IPS DF 6.9 (cell line): ENCODE measurements around the gene PSMA2.

Experiments
- DNase-seq: peaks from one replicate; pipeline ENCODE4 v3.0.0-alpha.2; 2013; ENCODE audit warnings: low read depth, low spot score
- H3K27ac ChIP-seq: one replicate; pipeline ENCODE4 v1.5.1; 2013; ENCODE audit warnings: low read length, control low read depth
- H3K27me3 ChIP-seq: 2 replicates; pipeline ENCODE4 v1.6.1; 2013; ENCODE audit warnings: mild to moderate bottlenecking, low read length; ENCODE audit not compliant: control insufficient read depth, insufficient read depth
- H3K36me3 ChIP-seq: 2 replicates; pipeline ENCODE4 v1.6.1; 2013; ENCODE audit warnings: low read length; ENCODE audit not compliant: control insufficient read depth, insufficient read depth
- H3K4me1 ChIP-seq: 2 replicates; pipeline ENCODE4 v1.6.1; 2013; ENCODE audit warnings: low read length; ENCODE audit not compliant: control insufficient read depth, insufficient read depth
- H3K4me3 ChIP-seq: 2 replicates; pipeline ENCODE4 v1.5.1; 2013; ENCODE audit warnings: mild to moderate bottlenecking, low read length
- H3K9me3 ChIP-seq: 2 replicates; pipeline ENCODE4 v1.6.1; 2013; ENCODE audit warnings: low read length, inconsistent platforms; ENCODE audit not compliant: control insufficient read depth, insufficient read depth
- WGBS: extraction: QIAGEN DNeasy Blood & Tissue Kit; methylation state at CpG from one replicate; pipeline ENCODE4 v1.1.7; 2013; ENCODE audit warnings: mixed read lengths, missing lambda C conversion rate; ENCODE audit not compliant: insufficient read length, insufficient coverage; 5-methylcytosine and 5-hydroxymethylcytosine counted together

The PSMA2 gene

DNA sequence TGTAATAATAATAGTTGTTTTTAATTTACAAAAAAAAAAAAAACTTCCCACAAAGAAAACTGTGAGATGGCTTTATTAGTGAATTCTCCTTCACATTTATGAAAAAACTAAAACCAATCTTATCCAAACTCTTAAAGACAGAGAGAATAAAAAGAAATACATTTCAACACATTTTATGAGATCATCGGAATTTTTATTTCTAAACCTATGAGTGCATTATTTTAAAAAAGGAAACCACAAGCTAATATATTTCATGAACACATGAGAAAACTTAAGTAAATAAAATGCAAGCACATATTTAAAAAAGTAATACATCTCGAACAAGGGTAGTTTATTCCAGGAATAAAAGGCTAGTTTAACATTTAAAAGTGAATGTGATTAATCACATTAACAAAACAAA, 51.6 kb downstream of the PSMA2 start:
- no peak overlapping the region for H3K27ac ChIP-seq
- no peak overlapping the region for H3K4me3 ChIP-seq
- no peaks in the 10 kb centered on the region for H3K4me1 ChIP-seq
- DNase-seq = no peak
- WGBS = no CpG with 5 or more reads among the region's 2 CpGs
- no peaks in the 10 kb centered on the region for H3K27me3 ChIP-seq
- H3K9me3 ChIP-seq = peaks cover 2% of the 10 kb centered on the region; the same call in 1 of the 2 replicates
- peaks cover 9% of the 10 kb centered on the region; the same call in 1 of the 2 replicates for H3K36me3 ChIP-seq

DNA sequence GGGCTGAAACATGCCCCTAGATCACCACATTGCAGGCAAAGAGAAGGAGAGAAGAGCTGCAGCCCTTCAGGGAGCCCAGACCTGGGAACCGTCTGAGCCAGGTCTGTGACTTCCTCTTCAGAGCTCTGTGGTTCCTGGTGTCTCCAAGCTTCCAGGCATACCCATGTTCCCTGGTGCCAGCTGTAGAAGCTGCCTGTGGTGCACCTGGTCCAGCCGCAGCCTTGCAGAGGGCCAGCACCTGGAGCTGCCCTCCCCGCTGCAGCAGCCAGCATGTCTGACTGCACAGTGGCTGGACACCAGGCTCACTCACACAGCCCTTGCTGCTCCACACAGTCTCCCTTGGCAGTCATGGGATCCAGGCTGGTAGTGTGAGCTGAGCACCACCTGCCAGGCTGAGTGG, 53.7 kb downstream of the PSMA2 start:
- Histone ChIP-seq H3K4me1 (no peaks in the 10 kb centered on the region), H3K27ac (no peak overlapping the region), H3K27me3 (no peaks in the 10 kb centered on the region), H3K9me3 (no peaks in the 10 kb centered on the region), H3K36me3 (peaks cover 6% of the 10 kb centered on the region; the same call in 1 of the 2 replicates), H3K4me3 (no peak overlapping the region)
- DNase-seq = no peak
- no CpG with 5 or more reads among the region's 3 CpGs for WGBS

- no peaks in the 10 kb centered on the region for H3K9me3 ChIP-seq
- DNase-seq = no peak
- H3K4me3 ChIP-seq = no peak overlapping the region
- H3K27ac ChIP-seq = no peak overlapping the region
- peaks cover 6% of the 10 kb centered on the region; the same call in 1 of the 2 replicates for H3K36me3 ChIP-seq
- WGBS = no CpG with 5 or more reads among the region's 2 CpGs
- no peaks in the 10 kb centered on the region for H3K4me1 ChIP-seq
- H3K27me3 ChIP-seq = no peaks in the 10 kb centered on the region
Observed at GRCh38 chr7:42877862-42878261, 54.1 kb downstream of the PSMA2 start.

DNA sequence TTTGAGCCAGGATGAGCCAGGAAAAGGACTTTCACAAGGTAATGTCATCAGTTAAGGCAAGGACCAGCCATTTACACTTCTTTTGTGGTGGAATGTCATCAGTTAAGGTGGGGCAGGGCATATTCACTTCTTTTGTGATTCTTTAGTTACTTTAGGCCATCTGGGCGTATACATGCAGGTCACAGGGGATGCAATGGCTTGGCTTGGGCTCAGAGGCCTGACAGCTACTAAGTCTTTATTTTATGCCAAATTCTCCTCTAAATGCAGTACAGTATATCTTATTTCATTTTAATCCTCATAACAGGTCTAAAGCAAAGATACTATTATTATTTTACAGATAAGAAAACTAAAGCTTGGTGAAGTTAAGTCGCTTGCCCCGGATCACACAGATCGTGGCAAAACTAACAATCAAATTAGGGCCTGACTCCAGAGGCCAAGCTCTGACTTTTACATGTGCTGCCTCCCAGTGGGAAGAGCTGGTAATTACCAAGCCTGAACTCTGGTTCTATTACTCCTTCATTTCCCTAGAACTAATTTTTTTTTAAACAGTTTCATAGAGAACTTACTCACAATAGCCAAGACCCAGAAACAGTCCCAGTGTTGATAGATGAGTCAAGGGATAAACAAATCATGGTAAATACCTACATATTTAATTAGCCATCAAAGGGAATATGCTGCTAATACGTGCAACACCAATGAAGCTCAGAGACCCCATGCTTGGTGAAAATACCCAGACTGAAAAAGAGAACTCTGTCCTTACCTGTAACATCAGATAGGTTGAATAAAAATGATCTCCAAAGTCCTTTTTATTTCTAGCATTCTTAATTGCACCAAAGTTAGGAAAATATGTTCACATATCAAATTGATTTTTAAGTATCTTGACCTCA, 55.5 kb downstream of the PSMA2 start:
- WGBS = no CpG with 5 or more reads among the region's 5 CpGs
- Histone ChIP-seq H3K27me3 (no peaks in the 10 kb centered on the region), H3K36me3 (peaks cover 3% of the 10 kb centered on the region; the same call in 1 of the 2 replicates), H3K4me1 (no peaks in the 10 kb centered on the region), H3K9me3 (no peaks in the 10 kb centered on the region), H3K27ac (no peak overlapping the region), H3K4me3 (no peak overlapping the region)
- DNase-seq = peak; percentile 63

- no CpG with 5 or more reads among the region's 7 CpGs for WGBS
- no peaks in the 10 kb centered on the region; the same call in 1 of the 2 replicates for H3K9me3 ChIP-seq
- no peak for DNase-seq
- H3K27me3 ChIP-seq = no peaks in the 10 kb centered on the region
- H3K4me3 ChIP-seq = no peak overlapping the region
- H3K4me1 ChIP-seq = no peaks in the 10 kb centered on the region
- H3K27ac ChIP-seq = no peak overlapping the region
- 0 out of 2 replicates have a peak, but pooled peaks cover 2% of the 10 kb centered on the region for H3K36me3 ChIP-seq
Observed at GRCh38 chr7:42869131-42870020, 62.6 kb downstream of the PSMA2 start.

- DNase-seq = no peak
- Histone ChIP-seq H3K27me3 (no peaks in the 10 kb centered on the region), H3K27ac (no peak overlapping the region), H3K36me3 (0 out of 2 replicates have a peak, but pooled peaks cover 2% of the 10 kb centered on the region), H3K4me1 (no peaks in the 10 kb centered on the region), H3K4me3 (no peak overlapping the region), H3K9me3 (no peaks in the 10 kb centered on the region; the same call in 1 of the 2 replicates)
- no CpG with 5 or more reads among the region's 1 CpG for WGBS
Observed at GRCh38 chr7:42868480-42868879, 63.5 kb downstream of the PSMA2 start.
